Hematopoietic multipotent progenitor cell treated with erythropoietin and hydrocortisone succinate and interleukin-3 and kit ligand, for 15 days (in vitro differentiated cells): ENCODE data around the gene WNT8A.

Source experiments
- DNase-seq: peaks from one replicate; pipeline ENCODE4 v3.0.0-alpha.2; 2015; ENCODE audit warnings: low spot score

Gene WNT8A

DNA sequence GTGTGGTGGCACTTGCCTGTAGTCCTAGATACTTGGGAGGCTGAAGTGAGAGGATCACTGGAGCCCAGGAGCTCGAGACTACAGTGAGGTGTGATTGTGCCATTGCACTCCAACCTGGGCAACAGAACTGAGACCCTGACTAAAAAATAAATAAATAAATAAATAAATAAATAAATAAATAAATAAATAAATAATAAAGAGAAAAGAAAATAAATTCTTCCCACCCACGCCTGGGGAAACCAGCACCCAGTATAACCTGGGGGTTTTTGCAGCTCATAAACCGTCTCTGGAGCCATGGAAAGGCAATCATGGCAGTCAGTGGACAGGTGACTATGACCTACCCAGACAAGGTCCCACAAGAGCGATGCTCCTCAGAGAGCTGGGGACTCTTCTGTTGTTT is 7.9 kb downstream of the WNT8A start:
- no peak for DNase-seq

DNA sequence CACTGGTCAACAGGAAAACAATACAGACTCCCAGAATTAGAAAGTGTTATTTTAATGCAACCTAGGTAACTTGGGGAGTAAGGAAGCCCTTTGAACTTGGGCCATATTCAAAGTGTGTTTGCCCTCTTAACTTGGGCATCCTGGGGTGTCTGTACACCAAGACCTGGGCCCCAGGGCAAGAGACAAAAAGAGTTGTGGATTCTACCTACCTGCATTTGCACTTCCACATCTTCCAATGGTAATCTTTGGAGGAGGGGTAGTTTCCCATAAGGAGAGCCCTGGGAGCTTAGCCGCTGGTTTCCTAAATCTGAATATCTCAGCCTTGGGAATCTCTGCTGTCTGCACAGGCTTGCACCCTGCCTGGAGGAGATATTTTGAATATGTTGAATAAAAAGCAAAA is 8.5 kb downstream of the WNT8A start:
- no peak for DNase-seq

DNA sequence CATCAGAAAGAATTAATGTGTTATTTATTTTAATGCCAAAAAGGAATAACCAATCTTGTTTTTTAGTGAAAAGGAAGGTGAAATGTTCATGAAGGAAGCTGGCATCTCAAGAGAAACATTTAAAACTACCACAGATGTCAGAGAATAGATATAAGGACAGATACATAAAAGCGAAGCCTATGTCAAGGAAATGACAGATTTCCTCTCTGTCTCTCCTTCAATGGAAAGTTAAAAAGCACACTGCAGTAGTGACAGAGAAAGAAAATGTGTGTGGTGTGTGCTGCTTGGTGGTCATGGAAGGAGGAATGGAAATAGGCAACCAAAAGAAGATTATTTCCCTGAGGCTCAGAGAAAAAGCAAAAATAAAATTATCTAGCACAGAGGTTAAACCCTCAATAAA is 9.2 kb downstream of the WNT8A start:
- DNase-seq = no peak

DNA sequence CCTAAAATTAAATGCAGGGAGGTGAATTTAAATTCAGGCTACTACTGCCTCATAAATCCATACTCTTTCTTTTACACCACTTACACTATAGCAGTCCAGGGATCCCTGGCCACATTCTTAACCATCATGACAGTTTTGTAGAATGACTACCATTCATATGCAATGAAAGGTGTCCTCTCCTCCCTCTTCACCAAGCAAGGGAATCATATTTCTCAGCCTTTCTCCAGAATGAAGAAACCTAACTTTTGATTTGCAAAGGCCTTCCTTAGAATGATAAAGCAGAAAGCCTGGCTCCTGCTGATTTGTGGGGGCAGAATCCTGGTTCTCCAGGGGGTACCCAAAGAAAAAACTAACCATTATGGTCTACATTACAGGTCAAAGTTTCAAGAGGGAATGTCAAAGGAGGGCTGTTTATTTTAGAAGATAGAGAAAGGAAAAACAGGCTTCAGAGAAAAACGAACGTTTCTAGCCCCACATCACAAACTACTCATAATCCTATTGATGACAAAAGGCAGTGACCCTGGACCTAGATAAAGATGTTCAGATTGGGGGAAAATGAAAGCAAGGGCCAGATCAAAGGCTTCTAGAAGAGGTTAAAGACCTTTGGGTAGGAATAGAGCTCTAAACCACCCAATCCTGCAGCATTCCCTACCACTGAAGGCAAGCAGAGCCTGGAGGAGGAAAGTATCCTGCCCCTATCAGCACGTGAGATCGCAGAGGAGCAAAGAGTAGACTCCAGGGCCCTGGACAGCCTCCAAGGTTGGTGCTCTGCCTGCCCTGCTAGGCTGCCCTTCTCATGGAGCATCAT is 11.5 kb downstream of the WNT8A start:
- no peak for DNase-seq

DNA sequence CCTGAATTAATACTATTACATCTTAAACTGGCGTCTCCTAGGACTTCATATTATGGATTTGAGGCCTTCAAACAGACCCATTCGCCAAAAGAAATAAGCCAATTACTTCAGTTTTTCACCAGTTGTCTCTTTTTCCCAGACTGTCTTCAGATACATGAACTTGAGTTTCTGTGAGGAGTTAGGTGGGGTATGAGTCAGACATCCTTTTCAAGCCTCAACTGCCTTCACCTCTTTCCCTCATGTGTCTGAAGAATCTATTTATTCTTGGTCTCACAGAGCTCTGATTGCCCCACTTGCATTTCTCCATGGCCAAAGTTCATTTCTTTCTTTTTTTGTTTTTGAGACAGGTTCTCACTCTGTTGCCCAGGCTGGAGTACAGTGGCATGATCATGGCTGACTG is 12.5 kb downstream of the WNT8A start:
- no peak for DNase-seq

DNA sequence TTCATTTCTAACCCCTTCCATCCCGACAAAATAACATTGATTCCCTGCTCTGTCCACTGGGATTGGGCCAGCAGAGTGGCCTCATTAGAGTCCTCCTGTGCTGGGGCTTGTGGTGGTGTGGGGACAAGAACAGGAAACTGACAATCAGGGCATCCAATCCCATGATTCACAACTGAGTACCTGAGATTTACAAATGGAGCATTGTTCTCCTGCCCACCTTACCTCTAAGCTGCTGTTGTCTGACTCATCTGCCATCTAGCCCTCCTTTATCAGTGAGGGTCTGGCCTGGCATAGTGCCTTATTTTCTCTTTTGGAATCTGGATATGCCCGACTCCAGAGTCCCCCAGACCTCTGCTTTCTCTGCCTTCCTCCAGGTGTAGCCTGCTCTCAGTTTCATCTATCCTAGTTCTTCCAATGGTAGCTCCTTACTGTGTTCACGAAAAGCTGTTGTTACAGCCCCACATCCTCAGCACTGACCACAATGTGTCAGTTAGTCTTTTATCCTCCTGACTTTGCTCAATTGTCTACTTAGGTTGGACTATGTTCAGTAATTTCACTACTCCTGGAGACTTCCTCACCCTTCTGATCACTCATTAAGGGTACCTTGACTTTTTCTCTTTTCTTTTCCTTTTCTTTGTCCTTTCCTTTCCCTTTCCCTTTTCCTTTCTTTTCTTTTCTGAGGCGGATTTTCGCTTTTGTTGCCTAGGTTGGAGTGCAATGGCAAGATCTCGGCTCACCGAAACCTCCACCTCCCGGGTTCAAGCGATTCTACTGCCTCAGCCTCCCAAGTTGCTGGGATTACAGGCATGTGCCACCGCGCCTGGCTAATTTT is 13.4 kb downstream of the WNT8A start:
- DNase-seq = no peak

DNA sequence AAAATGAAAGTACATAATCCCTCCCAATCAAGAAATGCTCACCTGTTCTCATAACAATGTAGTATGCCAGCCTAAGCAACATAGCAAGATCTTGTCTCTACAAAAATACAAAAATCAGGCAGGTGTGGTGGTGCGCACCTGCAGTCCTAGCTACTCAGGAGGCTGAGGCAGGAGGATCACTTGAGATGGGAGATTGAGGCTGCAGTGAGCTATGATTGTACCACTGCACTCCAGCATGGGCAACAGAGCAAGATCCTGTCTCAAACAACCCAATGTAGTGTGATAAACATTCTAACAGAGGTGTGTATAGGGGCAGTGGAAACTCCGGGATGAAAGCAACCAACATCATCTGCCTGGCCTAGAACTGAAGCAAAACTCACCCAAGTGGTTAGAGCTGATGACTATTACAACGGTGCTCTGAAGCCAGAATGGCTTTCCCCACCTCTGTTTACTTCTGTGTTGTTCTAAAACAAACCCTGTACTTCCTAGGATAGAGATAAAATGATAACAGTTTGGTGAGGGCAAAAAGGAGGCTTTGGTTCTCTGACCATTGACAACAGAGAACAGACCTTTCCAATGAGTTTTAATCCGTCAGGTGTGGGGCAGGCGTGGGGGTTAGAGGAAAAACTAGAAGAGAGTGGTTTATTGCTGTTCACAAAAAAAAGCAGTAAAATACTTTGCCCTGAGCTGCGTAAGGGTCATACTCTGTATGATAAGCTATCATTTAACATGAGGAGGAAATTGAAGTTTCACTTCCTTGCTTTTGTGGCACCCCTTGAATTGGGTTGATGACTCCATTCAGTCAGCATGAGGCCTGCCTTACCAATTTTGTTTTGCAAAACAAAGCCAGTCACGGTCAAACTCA is 18.9 kb downstream of the WNT8A start:
- no peak for DNase-seq

DNA sequence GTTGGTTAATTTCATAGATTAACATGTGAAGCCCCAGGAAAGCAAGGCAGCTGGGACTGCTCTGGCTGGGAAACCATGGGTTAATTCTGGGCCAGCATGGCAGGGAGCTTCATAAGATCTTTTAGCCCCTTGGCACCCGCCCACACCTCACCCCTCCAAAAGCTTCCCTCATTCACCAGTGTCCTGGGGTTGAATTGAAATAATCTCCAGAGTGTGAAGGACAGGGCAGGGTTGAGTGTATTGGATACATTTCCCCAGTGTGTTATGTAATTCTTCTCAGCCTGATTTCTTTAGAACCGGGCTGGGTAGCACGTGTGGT is 19.4 kb downstream of the WNT8A start:
- no peak for DNase-seq

DNA sequence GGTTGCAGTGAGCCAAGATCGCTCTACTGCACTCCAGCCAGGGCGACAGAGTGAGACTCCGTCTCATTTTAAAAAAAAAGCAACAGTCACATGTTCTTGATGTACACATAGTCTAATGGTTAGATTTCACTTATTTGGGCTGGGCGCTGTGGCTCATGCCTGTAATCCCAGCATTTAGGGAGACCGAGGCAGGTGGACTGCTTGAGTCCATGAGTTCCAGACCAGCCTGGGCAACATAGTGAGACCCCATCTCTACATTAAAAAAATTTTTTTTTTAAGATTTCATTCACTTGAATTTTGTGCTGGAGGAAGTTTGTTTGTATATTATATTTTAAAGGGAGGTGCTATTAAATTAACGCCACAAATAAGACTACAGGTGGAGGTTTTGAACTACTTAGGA is 21.9 kb downstream of the WNT8A start:
- no peak for DNase-seq

DNA sequence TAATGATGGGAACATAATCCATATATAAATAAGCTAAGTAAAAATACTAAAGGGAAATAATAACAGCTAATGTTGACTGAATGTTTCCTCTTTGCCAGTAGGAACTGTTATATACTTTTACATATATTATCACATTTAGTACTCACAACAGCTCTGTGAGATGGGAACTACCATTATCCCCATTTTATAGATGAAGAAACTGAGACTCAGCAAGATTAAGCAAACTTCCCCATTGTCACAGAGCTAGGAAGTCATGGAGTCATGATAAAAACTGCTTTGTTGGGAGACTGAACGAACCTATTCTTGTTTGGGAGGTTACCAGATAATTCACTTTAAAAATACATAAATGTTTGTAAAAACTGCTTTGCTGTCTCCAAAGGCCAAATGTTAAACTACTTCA is 23.4 kb downstream of the WNT8A start:
- no peak for DNase-seq

DNA sequence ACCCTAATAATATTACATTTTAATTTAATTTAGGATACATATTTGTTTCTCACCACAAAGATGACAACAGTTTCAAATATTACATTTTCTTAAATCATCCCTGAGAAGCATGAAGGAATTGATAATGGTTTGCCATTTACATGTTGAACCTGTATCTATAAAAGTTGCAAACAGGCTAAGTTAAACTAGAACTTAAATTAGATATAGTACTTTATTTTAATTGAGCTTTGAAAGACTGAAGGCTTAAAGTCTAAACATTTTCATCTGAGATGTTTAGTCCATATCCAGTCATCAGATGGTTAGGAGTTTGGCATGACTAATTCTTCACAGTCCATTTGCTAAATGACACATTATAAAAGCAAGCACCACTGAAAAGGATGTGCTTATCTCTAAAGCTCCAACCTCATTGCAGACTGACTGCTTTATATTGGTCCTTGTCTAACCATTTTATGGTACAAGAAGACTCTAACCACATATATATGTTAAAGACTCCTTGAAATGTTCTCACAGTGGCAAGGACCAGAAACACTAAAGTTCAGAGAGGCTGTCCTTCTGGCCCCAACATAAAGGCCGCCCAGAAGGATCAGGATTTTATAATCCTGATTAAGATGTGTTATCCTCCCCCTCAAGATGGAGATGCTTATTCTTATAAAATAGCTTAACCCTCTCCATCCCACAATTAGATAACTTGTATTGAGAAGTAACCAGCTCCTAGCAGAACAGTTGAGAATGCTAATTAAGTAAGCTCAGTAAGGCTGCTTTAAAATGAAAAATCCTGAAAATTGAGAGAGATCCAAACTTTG is 25.8 kb downstream of the WNT8A start:
- DNase-seq = no peak

DNA sequence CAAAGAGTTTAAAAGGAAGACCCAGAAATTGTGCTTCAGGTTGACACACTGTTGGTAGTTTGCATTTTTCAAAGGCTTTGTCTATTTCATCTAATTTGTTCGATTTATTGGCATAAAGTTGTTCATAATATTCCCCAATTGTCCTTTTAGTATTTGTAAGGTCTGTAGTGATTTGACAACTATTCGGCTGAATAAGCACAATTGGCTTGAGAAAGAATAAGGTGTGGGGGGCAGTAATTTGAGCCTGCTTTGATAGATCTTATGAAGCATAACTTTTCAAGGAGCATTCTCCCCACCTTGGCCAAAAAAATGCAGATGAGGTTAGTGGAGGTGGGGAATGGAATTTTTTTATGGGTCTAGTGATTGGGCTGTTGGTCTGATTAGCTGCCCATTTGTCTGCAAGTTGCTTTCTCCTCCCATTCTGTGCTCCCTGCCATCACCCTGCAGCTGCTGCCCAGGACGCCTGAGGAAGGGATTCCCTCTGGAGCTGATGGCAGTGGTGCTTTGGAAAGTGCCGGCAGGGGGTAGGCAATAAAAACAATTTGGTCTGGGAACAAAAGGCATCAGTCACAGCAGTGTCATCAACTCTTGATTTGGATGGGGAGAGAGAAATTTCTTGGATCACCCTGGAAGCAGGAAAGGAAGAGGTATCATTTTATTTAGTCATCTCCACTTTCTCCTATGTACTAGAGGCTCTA is 26.6 kb downstream of the WNT8A start:
- DNase-seq = no peak

DNA sequence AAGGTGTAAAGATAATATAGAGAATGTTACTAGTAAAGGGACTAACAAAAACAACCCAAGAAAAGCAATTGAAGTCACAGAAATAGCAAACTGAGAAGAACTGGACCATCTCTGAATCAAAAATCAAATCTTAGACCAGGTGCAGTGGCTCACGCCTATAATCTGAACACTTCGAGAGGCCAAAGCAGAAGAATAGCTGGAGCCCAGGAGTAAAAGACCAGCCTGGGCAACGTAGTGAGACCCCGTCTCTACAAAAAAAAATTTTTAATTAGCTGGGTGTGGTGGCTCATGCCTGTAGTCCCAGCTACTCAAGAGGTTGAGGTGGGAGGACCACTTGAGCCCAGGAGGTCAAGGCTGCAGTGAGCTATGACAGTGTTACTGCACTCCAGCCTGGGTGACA is 27.3 kb downstream of the WNT8A start:
- no peak for DNase-seq

DNA sequence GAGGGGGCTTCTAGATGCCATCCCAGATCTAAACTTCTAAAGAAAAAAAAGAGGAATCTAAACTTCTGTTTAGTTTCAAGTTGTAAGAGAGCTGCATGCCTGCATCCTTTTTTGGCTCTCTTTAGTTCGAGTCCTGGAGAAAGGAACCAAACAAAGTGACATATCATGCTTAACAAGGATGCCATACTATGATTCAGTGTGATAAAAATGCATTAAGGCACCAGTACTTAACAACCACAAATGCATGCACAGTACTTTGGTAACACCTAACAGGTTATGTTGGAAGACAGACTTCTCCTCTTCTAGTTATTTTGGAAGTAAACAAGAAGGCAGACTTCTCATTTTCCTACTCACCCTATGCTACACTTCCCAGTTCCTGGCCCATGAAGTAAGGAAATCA is 28.1 kb downstream of the WNT8A start:
- no peak for DNase-seq

DNA sequence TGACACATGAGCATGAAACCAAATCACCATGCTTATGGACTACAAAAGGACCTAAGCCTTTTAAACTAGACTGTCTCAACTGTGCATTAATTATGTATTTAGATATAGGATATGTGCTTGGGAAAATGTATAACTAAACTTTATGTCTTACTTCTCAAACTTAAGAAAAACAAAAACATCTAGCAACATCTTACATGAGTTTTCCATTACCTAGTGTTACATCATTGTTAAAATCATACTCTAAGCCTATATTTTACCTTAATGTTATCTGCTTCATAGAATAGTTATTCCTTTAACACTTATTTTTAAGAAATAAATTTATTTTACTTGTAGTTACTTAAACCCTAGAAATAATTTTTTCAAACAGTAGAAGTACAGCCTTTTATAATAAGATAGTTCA is 31.4 kb downstream of the WNT8A start:
- no peak for DNase-seq

DNA sequence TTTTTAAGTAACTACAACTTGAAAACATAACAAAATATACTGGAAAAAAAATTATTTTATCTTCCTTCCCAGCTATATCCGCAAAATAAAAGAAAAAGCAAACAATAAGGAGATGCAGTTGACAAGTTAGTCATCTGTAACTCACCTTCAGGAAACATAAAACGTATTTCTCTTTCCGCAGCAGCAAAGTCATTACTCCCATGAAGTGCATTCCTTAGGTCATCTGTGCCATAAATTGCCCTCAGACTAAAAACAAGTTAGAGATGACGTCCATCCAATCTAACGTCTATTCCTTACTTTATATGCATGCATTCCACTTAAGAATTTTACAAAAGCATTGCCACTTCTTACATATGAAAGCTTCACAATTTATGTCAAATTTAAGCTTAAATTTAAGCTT is 44.5 kb downstream of the WNT8A start:
- DNase-seq = no peak

DNA sequence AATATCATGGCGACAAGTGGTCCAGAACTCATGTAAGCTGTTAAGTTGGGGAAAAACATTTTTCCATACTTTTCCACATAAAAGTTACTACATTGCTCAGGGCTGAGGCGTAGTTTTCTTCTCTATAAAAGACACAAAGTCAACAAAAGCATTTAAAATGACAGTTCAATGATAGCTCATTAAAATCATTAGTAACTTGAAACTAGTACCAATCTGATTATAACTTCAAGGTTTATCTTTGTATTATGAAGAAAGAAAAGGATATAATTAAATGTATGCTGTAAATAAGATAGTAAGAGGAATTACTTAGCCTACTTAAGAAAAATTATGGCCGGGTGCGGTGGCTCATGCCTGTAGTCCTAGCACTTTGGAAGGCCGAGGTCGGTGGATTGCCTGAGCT is 45.5 kb downstream of the WNT8A start:
- no peak for DNase-seq

DNA sequence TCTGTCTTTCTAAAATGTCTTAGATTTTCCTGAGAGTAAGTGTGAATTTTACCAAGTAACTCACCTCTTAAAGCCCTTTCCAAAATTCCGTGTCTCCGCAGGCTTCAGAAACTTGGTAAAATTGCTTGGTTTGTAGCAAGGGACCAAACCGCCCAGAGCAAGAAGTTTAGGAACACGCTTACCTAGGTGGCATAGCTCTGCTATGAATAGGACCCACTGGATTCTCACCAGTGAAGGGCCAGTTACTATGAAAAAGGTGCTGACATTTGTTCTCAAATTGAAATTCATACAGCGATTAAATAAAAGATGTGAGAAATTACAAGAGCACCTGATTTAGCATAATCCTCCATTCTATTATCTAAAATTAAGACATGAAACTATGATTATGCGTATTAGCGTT is 48.7 kb downstream of the WNT8A start:
- no peak for DNase-seq

DNA sequence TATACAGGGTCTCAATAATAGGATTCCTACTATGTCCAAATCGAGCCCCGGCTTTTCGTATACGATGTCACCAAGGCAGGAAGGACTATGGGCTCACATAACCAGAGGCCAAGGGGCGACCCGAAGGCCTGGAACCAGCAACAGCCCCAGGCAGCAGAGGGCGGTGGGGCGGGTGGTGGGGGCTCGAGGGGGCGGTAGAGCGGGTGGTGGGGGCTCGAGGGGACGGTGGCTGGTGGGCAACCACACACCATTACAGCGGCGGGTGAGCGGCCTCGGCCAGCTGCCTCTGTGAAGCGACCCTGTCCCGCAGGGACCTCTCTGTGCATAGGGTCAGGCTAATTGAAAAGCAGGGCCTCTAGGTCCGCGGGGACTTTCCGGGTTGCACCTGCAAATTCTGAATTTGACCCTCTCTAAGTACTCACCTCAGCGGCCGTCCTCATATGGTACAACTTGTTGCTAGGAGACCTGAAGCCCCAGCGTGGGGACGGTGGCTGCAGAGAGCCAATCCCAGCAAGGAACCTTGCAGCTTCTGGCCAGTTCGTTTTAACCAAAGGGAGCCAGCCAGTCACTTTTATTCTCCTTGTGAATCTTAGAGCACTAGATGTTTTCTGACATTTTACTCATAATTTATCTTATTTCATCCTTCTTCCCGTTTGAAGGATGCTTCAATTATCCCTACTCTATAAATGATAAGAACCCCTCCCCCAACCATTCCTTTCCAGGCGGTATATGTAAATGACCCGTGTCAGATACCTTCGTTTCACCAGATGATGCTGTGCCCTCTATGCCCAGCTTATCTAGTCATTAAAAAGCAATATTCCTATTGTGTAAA is 55.3 kb downstream of the WNT8A start, which contains the start of gene NME5:
Gene NME5 (minus strand): TSS at position 480 of the 832 bp plus-strand sequence. CDS start 648 bp downstream, outside the sequence.
- DNase-seq = no peak

DNA sequence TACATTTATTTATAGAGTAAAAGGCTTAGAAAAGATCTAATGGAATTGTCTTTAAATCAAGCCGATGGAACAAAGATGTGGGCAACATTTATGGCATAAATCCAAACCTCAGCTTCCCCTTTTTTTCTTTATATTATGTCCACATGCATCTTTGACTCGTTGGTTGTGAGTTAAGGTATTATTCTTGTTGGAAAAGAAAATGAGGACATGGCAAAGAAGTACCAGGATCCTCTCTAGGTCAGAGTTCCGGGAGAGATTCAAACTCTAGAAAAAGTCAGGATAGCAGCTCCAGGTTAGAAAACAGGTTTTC is 55.9 kb downstream of the WNT8A start:
- DNase-seq = no peak
